SU-DHL-6 (cell line): Measurements from ENCODE around the gene PRKCA.

Source experiments
- EZH2phosphoT487 ChIP-seq: fragments of 200-600 bp; sonication (generic), shearing (Covaris generic); conservative IDR thresholded peaks from 2 replicates; pipeline ENCODE4 v1.6.1; 2018; ENCODE audit warnings: mild to moderate bottlenecking, antibody characterized with exemption, low read length, moderate library complexity, mixed read lengths
- TF ChIP-seq, protein P1 (sequence below): fragments of 200-600 bp; sonication (generic); IDR thresholded peaks from one replicate; pipeline ENCODE4 v1.5.1; 2017; ENCODE audit warnings: antibody characterized with exemption, mild to moderate bottlenecking, low read length, moderate library complexity; ENCODE audit not compliant: insufficient read depth, poor library complexity, severe bottlenecking

DNA sequence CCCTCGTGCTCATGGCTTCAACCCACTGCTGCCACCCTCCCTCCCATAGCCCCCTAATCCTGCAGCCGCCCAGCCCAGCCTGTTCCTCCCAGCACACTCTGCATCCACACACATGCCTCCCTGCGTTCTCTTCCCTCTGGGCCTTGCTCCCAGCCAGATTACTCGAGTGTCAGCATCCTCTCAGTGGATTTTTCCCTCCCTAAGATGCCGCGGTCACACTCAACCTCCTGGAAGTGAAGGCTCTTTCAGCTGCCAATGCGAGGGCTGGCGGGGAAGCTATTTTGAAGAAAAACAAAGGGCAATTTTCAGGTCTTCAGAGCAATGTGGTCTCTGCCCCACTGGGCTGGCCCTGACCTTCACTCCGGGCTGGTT lies 509.3 kb downstream of the PRKCA start:
- TF ChIP-seq, protein P1, sequence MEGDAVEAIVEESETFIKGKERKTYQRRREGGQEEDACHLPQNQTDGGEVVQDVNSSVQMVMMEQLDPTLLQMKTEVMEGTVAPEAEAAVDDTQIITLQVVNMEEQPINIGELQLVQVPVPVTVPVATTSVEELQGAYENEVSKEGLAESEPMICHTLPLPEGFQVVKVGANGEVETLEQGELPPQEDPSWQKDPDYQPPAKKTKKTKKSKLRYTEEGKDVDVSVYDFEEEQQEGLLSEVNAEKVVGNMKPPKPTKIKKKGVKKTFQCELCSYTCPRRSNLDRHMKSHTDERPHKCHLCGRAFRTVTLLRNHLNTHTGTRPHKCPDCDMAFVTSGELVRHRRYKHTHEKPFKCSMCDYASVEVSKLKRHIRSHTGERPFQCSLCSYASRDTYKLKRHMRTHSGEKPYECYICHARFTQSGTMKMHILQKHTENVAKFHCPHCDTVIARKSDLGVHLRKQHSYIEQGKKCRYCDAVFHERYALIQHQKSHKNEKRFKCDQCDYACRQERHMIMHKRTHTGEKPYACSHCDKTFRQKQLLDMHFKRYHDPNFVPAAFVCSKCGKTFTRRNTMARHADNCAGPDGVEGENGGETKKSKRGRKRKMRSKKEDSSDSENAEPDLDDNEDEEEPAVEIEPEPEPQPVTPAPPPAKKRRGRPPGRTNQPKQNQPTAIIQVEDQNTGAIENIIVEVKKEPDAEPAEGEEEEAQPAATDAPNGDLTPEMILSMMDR = no peak
- TF ChIP-seq EZH2phosphoT487 = no peak
